ENCODE data around the gene NOM1. TPM values are rescaled to one million over a fixed set of nuclear protein-coding genes. Genes with fewer than 3 reads are reported as not detected.

Gene NOM1
- total RNA-seq, 2 donors from 2014 or later = 18.4 to 40.6 TPM

- DNase-seq (ENCODE audit: low spot score) (no peak), ATAC-seq (ENCODE audit: insufficient number of reproducible peaks, low FRiP score, low read depth) (no peak)
- Histone ChIP-seq H3K4me3 (no peak overlapping the region), H3K9me3 (no peaks in the 10 kb centered on the region), H3K27ac (no peak overlapping the region), H3K27me3 (replicated peaks; ENCODE audit: insufficient read depth) (no peaks in the 10 kb centered on the region), H3K4me1 (ENCODE audit: control insufficient read depth in 1 of 2, low read depth in 2 of 2) (peaks cover 0 to 16% of the 10 kb centered on the region in 2 donors), H3K36me3 (no peaks in the 10 kb centered on the region)
- no peak for TF ChIP-seq CTCF (IDR thresholded peaks at IDR 0.05)
Measured at GRCh38 chr7:157014635-157015555, 65.4 kb downstream of the NOM1 start.

- H3K36me3 ChIP-seq = no peaks in the 10 kb centered on the region
- H3K4me1 ChIP-seq (ENCODE audit: control insufficient read depth in 1 of 2, low read depth in 2 of 2) = peaks cover 4 to 15% of the 10 kb centered on the region in 2 donors
- no peak for TF ChIP-seq CTCF (IDR thresholded peaks at IDR 0.05)
- DNase-seq (ENCODE audit: low spot score) (no peak), ATAC-seq (ENCODE audit: insufficient number of reproducible peaks, low FRiP score, low read depth) (no peak)
- no peak overlapping the region for H3K4me3 ChIP-seq
- H3K9me3 ChIP-seq = no peaks in the 10 kb centered on the region
- peaks cover 4% of the 10 kb centered on the region for H3K27me3 ChIP-seq (replicated peaks; ENCODE audit: insufficient read depth)
- H3K27ac ChIP-seq = no peak overlapping the region
Measured at GRCh38 chr7:157016024-157016351, 66.5 kb downstream of the NOM1 start.

GRCh38 chr7:157016352-157017041, 67.0 kb downstream of the NOM1 start:
- ATAC-seq (ENCODE audit: insufficient number of reproducible peaks, low FRiP score, low read depth) = no peak

DNA sequence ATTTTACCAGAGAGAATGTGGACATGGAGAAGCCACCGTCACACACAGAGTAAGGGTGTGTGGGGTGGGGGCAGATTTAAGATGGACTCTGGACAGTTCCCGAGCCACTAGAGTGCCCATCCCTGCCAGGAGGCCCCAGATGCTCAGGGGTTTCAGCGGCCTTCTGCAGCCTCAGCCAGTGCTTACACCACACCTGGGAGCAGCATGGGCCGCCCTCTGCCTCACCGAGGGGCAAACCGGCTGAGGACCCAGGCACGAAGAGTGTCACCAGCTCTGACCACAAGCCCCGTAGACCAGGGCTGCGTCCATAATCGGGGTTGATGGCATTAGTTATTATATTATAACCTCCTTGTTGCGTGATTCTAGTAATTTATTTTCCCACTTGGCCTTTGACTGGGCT, 67.6 kb downstream of the NOM1 start:
- H3K27ac ChIP-seq = no peak overlapping the region
- no peak for DNase-seq (ENCODE audit: low spot score)
- no peaks in the 10 kb centered on the region for H3K36me3 ChIP-seq
- H3K9me3 ChIP-seq = no peaks in the 10 kb centered on the region
- H3K27me3 ChIP-seq (replicated peaks; ENCODE audit: insufficient read depth) = peaks cover 4% of the 10 kb centered on the region
- no peak overlapping the region for H3K4me3 ChIP-seq
- ATAC-seq (ENCODE audit: insufficient number of reproducible peaks, low FRiP score, low read depth) = no peak
- peaks cover 11 to 19% of the 10 kb centered on the region in 2 donors for H3K4me1 ChIP-seq (ENCODE audit: control insufficient read depth in 1 of 2, low read depth in 2 of 2)
- no peak for TF ChIP-seq CTCF (IDR thresholded peaks at IDR 0.05)

More at GRCh38 chr7:157016352-157017041, 67.0 kb downstream of the NOM1 start:
- no peak for DNase-seq (ENCODE audit: low spot score)
- H3K4me1 ChIP-seq (ENCODE audit: control insufficient read depth in 1 of 2, low read depth in 2 of 2) = peaks cover 9 to 15% of the 10 kb centered on the region in 2 donors
- no peak overlapping the region for H3K4me3 ChIP-seq
- H3K9me3 ChIP-seq = no peaks in the 10 kb centered on the region
- H3K36me3 ChIP-seq = no peaks in the 10 kb centered on the region
- no peak overlapping the region for H3K27ac ChIP-seq
- peaks cover 4% of the 10 kb centered on the region for H3K27me3 ChIP-seq (replicated peaks; ENCODE audit: insufficient read depth)
- no peak for TF ChIP-seq CTCF (IDR thresholded peaks at IDR 0.05)

- ATAC-seq (ENCODE audit: insufficient number of reproducible peaks, low FRiP score, low read depth) (no peak), DNase-seq (ENCODE audit: low spot score) (no peak)
- no peaks in the 10 kb centered on the region for H3K36me3 ChIP-seq
- H3K27me3 ChIP-seq (replicated peaks; ENCODE audit: insufficient read depth) = peaks cover 4% of the 10 kb centered on the region
- H3K9me3 ChIP-seq = no peaks in the 10 kb centered on the region
- no peak for TF ChIP-seq CTCF (IDR thresholded peaks at IDR 0.05)
- no peak overlapping the region for H3K4me3 ChIP-seq
- H3K4me1 ChIP-seq (ENCODE audit: control insufficient read depth in 1 of 2, low read depth in 2 of 2) = peaks cover 11 to 20% of the 10 kb centered on the region in 2 donors
- no peak overlapping the region for H3K27ac ChIP-seq
Measured at GRCh38 chr7:157017603-157018327, 68.3 kb downstream of the NOM1 start.

All from thoracic aorta (tissue), 2 donors.